Measurements from ENCODE around the gene WDR20. TPM values are rescaled to one million over a fixed set of nuclear protein-coding genes. Genes with fewer than 3 reads are reported as not detected.

Gene WDR20
- total and polyA plus RNA-seq, 2 of the 4 experiments (the other 2 are of a cell fraction) = 20.3 to 27.4 TPM

- dilution Hi-C loops (cut with HindIII; ENCODE audit: low sequenced_read_pairs, unreplicated experiment) (no loop called here), in situ Hi-C loops (cut with MboI; ENCODE audit: low sequenced_read_pairs) (loop anchor here (25.0 kb wide), 1 partner anchor 222 kb away; the partner anchor contains the start of genes MOK and ZNF839), intact Hi-C loops (cut with micrococcal nuclease) (no loop called here)
- peaks cover 1% of the 10 kb centered on the region for H3K36me3 ChIP-seq (ENCODE audit: control insufficient read depth, insufficient read depth, low read length)
- WGBS, 2 experiments (ENCODE audit: extremely low coverage in 2 of 2, insufficient read length in 1 of 2) = 60% methylated on average over 1 of the region's 3 CpGs; no CpG with 5 or more reads in 1 of the 2 experiments
- DNase-seq (no peak), ATAC-seq (ENCODE audit: low read depth) (no peak)
- H3K4me2 ChIP-seq (ENCODE audit: low read depth, low read length) = no peak overlapping the region
- H3K18ac ChIP-seq (ENCODE audit: low read depth, low read length) = no peak overlapping the region
- no peak overlapping the region for H2AFZ ChIP-seq (replicated peaks; ENCODE audit: low read length, poor library complexity)
- H3K9me3 ChIP-seq (ENCODE audit: control insufficient read depth, insufficient read depth, low read length) = no peaks in the 10 kb centered on the region
- H2BK20ac ChIP-seq (ENCODE audit: low read depth, low read length) = no peak overlapping the region
- POLR2A ChIA-PET (ENCODE audit: unreplicated experiment) = no interaction called here
- no peak overlapping the region for H4K91ac ChIP-seq (ENCODE audit: insufficient read depth, low read depth, low read length)
- H4K5ac ChIP-seq (ENCODE audit: low read depth, low read length) = no peak overlapping the region
- H3K56ac ChIP-seq (ENCODE audit: extremely low read depth, insufficient read depth, low read length) = no peak overlapping the region
- H4K8ac ChIP-seq (ENCODE audit: low read depth in 2 of 2, low read length in 2 of 2) = no peak overlapping the region
- H2BK15ac ChIP-seq (ENCODE audit: low read depth, low read length) = no peak overlapping the region
- H2BK120ac ChIP-seq (ENCODE audit: low read depth, low read length) = no peak overlapping the region
- H3K9me1 ChIP-seq (ENCODE audit: insufficient read depth, low read length) = peaks cover 6% of the 10 kb centered on the region; the same call in 1 of the 2 replicates
- H3K4me1 ChIP-seq (ENCODE audit: control insufficient read depth, insufficient read depth, low read length) = peaks cover 10% of the 10 kb centered on the region
- H2AK9ac ChIP-seq (replicated peaks; ENCODE audit: low read depth, low read length, poor library complexity) = no peak overlapping the region
- BruUV-seq (replicated peaks) = no TSS peak
- H3K27me3 ChIP-seq (ENCODE audit: control insufficient read depth, insufficient read depth, low read length) = no peaks in the 10 kb centered on the region
- peaks cover 6 to 13% of the 10 kb centered on the region in 2 experiments for H3K79me1 ChIP-seq (ENCODE audit: low read depth in 1 of 2, low read length in 2 of 2)
- H3K4me3 ChIP-seq (ENCODE audit: insufficient read depth, low read depth, low read length) = no peak overlapping the region
- CTCF ChIA-PET = interaction anchor here (0.6 kb wide), 1 partner anchor 24 kb away, joined by 4 read pairs; no protein-coding TSS in a partner anchor
- TF ChIP-seq ELK1 (IDR thresholded peaks at IDR 0.05; ENCODE audit: borderline replicate concordance, low read depth, low read length) (no peak), MAZ (IDR thresholded peaks at IDR 0.05; ENCODE audit: borderline replicate concordance, low read depth, low read length) (no peak), FOS (IDR thresholded peaks at IDR 0.05; ENCODE audit: low read depth, low read length) (no peak), BHLHE40 (IDR thresholded peaks at IDR 0.05; ENCODE audit: low read depth, low read length) (no peak), RFX5 (IDR thresholded peaks at IDR 0.05; ENCODE audit: low read depth, low read length) (no peak), MAFK (IDR thresholded peaks at IDR 0.05; ENCODE audit: low read depth, low read length) (no peak), CEBPB (IDR thresholded peaks at IDR 0.05; ENCODE audit: low read depth, low read length) (no peak), MXI1 (IDR thresholded peaks at IDR 0.05; ENCODE audit: borderline replicate concordance, low read depth, low read length) (no peak)
- TF ChIP-seq, protein P1, sequence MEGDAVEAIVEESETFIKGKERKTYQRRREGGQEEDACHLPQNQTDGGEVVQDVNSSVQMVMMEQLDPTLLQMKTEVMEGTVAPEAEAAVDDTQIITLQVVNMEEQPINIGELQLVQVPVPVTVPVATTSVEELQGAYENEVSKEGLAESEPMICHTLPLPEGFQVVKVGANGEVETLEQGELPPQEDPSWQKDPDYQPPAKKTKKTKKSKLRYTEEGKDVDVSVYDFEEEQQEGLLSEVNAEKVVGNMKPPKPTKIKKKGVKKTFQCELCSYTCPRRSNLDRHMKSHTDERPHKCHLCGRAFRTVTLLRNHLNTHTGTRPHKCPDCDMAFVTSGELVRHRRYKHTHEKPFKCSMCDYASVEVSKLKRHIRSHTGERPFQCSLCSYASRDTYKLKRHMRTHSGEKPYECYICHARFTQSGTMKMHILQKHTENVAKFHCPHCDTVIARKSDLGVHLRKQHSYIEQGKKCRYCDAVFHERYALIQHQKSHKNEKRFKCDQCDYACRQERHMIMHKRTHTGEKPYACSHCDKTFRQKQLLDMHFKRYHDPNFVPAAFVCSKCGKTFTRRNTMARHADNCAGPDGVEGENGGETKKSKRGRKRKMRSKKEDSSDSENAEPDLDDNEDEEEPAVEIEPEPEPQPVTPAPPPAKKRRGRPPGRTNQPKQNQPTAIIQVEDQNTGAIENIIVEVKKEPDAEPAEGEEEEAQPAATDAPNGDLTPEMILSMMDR (conservative IDR thresholded peaks at IDR 0.05; ENCODE audit: low read depth, low read length) = no peak
- no peak overlapping the region for H3K14ac ChIP-seq (replicated peaks; ENCODE audit: low read depth, low read length)
- H2BK5ac ChIP-seq (ENCODE audit: low read depth, low read length, poor library complexity, severe bottlenecking) = no peak overlapping the region
- H4K20me1 ChIP-seq (ENCODE audit: insufficient read depth, low read length) = peaks cover 7% of the 10 kb centered on the region
- no peak overlapping the region for H3K9ac ChIP-seq (ENCODE audit: low read depth, low read length)
- H3K4ac ChIP-seq (ENCODE audit: low read depth, low read length) = no peak overlapping the region
- no peak overlapping the region for H3K27ac ChIP-seq (ENCODE audit: insufficient read depth, low read length)
- no peak overlapping the region for H2AK5ac ChIP-seq (ENCODE audit: low read depth, low read length)
- H3K23ac ChIP-seq (ENCODE audit: low read depth, low read length) = no peak overlapping the region
Measured at GRCh38 chr14:102090713-102091112, 49.0 kb upstream of the WDR20 start.
